Small intestine (tissue), 7 donors: ENCODE results near the gene ZNF324B. TPM values are rescaled to one million over a fixed set of nuclear protein-coding genes. Genes with fewer than 3 reads are reported as not detected.

Source experiments
- DNase-seq, 2 donors: peaks; one replicate each; pipeline versions ENCODE4 v3.0.0 to v3.0.0-alpha.2; 2013
- FAIRE-seq: peaks from 2 replicates; lab custom pipeline; 2012; peaks lifted over from hg19 to GRCh38; lab: Jason Lieb, UNC
- H3K27ac ChIP-seq, 3 donors: one replicate each; pipeline ENCODE4 v1.5.1; 2013; ENCODE audit warnings: low read length in 2 of 3, mild to moderate bottlenecking in 2 of 3, control low read depth in 1 of 3, inconsistent platforms in 1 of 3, low read depth in 1 of 3, moderate library complexity in 1 of 3
- H3K27me3 ChIP-seq, 3 donors: one replicate each; pipeline ENCODE4 v1.6.1; 2013; ENCODE audit warnings: low read length in 3 of 3, inconsistent platforms in 1 of 3; ENCODE audit not compliant: control insufficient read depth in 3 of 3, insufficient read depth in 3 of 3
- H3K36me3 ChIP-seq, 3 donors: one replicate each; pipeline ENCODE4 v1.6.1; 2013; ENCODE audit warnings: low read length in 3 of 3, inconsistent platforms in 1 of 3, low read depth in 1 of 3, mild to moderate bottlenecking in 1 of 3, moderate library complexity in 1 of 3; ENCODE audit not compliant: control insufficient read depth in 3 of 3, insufficient read depth in 2 of 3
- H3K4me1 ChIP-seq, 3 donors: one replicate each; pipeline ENCODE4 v1.6.1; 2013; ENCODE audit warnings: low read length in 2 of 3, inconsistent platforms in 1 of 3, low read depth in 1 of 3, mild to moderate bottlenecking in 1 of 3, moderate library complexity in 1 of 3; ENCODE audit not compliant: control insufficient read depth in 3 of 3, insufficient read depth in 2 of 3
- H3K4me3 ChIP-seq, 3 donors: one replicate each; pipeline ENCODE4 v1.5.1; 2013; ENCODE audit warnings: low read length in 3 of 3, control low read depth in 1 of 3, inconsistent platforms in 1 of 3, low read depth in 1 of 3, mild to moderate bottlenecking in 1 of 3, moderate library complexity in 1 of 3
- H3K9me3 ChIP-seq, 2 donors: one replicate each; pipeline ENCODE4 v1.6.1; 2013; ENCODE audit warnings: low read depth in 1 of 2, low read length in 1 of 2; ENCODE audit not compliant: control insufficient read depth in 2 of 2, insufficient read depth in 1 of 2
- WGBS, 3 donors: extraction: QIAGEN DNeasy Blood & Tissue Kit; methylation state at CpG; one replicate each; pipeline ENCODE4 v1.1.7; 2013; 5-methylcytosine and 5-hydroxymethylcytosine counted together
- polyA plus RNA-seq, 4 donors: library from polyadenylated mRNA; stranded (reverse) in 3 of 4; unstranded in 1 of 4; fragments of 200-250 nt in 3 of 4; fragments of 120-200 nt in 1 of 4; gene quantifications; one replicate each; pipeline versions ENCODE4 v1.2.1 to v1.2.3, GENCODE V29; 2013
- donor health status: healthy with polysubstance abuse.
- donor health status: control.
- donor health status: control.
- donor health status: Bipolar disorder and iron deficiency.
- donor health status: healthy.

Gene ZNF324B
- polyA plus RNA-seq, 4 donors = 1.1 to 4.9 (median 2.1) TPM

GRCh38 chr19:58474291-58474996, 23.0 kb downstream of the ZNF324B start:
- DNase-seq = no peak
- 87 to 90% (median 90%) methylated on average over 12 of the region's 12 CpGs for WGBS, 3 donors
- Histone ChIP-seq H3K4me1 (peaks cover 4 to 8% (median 6%) of the 10 kb centered on the region in 3 donors), H3K4me3 (no peak overlapping the region), H3K9me3 (no peaks in the 10 kb centered on the region), H3K36me3 (peaks cover 0 to 60% (median 0%) of the 10 kb centered on the region in 3 donors), H3K27me3 (no peaks in the 10 kb centered on the region), H3K27ac (peak overlapping the region in 1 of 3 donors; percentile 94)
- FAIRE-seq = no peak

- Histone ChIP-seq H3K27me3 (no peaks in the 10 kb centered on the region), H3K4me3 (peak overlapping the region; percentile 26 to 93 (median 72)), H3K4me1 (peaks cover 4 to 8% (median 6%) of the 10 kb centered on the region in 3 donors), H3K9me3 (no peaks in the 10 kb centered on the region), H3K27ac (peak overlapping the region; percentile 38 to 94 (median 93)), H3K36me3 (peaks cover 0 to 60% (median 0%) of the 10 kb centered on the region in 3 donors)
- no peak for DNase-seq
- 22 to 23% (median 23%) methylated on average over 27 of the region's 27 CpGs for WGBS, 3 donors
- FAIRE-seq = no peak
Measured at GRCh38 chr19:58474997-58475713, 23.7 kb downstream of the ZNF324B start.

GRCh38 chr19:58475714-58476497, 24.5 kb downstream of the ZNF324B start, which contains the start of gene ZNF446:
ZNF446 (plus strand) TSS chr19:58476352; CDS start chr19:58477219, 867 bp downstream.
- WGBS, 3 donors = 0 to 1% (median 0%) methylated on average over 50 to 64 of the region's 64 CpGs
- Histone ChIP-seq H3K27me3 (no peaks in the 10 kb centered on the region), H3K9me3 (no peaks in the 10 kb centered on the region), H3K4me1 (peaks cover 4 to 8% (median 6%) of the 10 kb centered on the region in 3 donors), H3K36me3 (peaks cover 0 to 61% (median 0%) of the 10 kb centered on the region in 3 donors), H3K27ac (peak within 1 kb of the TSS; percentile 61 to 94 (median 93)), H3K4me3 (peak within 1 kb of the TSS; percentile 46 to 93 (median 72))
- peak; percentile 98 to 99 for DNase-seq
- no peak for FAIRE-seq

GRCh38 chr19:58476498-58477015, 25.1 kb downstream of the ZNF324B start:
- Histone ChIP-seq H3K4me1 (peaks cover 4 to 8% (median 6%) of the 10 kb centered on the region in 3 donors), H3K27ac (peak overlapping the region; percentile 61 to 94 (median 93)), H3K9me3 (no peaks in the 10 kb centered on the region), H3K36me3 (peaks cover 0 to 65% (median 0%) of the 10 kb centered on the region in 3 donors), H3K27me3 (no peaks in the 10 kb centered on the region), H3K4me3 (peak overlapping the region; percentile 46 to 93 (median 72))
- FAIRE-seq (no peak), DNase-seq (peak in 1 of 2 donors; percentile 39)
- 3 to 5% (median 5%) methylated on average over 27 of the region's 27 CpGs for WGBS, 3 donors

GRCh38 chr19:58477130-58477529, 25.7 kb downstream of the ZNF324B start:
- Histone ChIP-seq H3K27ac (peak overlapping the region in 1 of 3 donors; percentile 94), H3K27me3 (no peaks in the 10 kb centered on the region), H3K9me3 (no peaks in the 10 kb centered on the region), H3K4me1 (peaks cover 4 to 8% (median 6%) of the 10 kb centered on the region in 3 donors), H3K4me3 (no peak overlapping the region), H3K36me3 (peaks cover 0 to 61% (median 0%) of the 10 kb centered on the region in 3 donors)
- DNase-seq (no peak), FAIRE-seq (no peak)
- WGBS, 3 donors = 87 to 92% (median 91%) methylated on average over 15 of the region's 15 CpGs

GRCh38 chr19:58477871-58478270, 26.4 kb downstream of the ZNF324B start:
- H3K36me3 ChIP-seq = peaks cover 0 to 59% (median 0%) of the 10 kb centered on the region in 3 donors
- WGBS, 3 donors = 89 to 100% (median 96%) methylated on average over 1 of the region's 1 CpG
- no peak overlapping the region for H3K4me3 ChIP-seq
- DNase-seq (no peak), FAIRE-seq (no peak)
- H3K4me1 ChIP-seq = peaks cover 4 to 8% (median 6%) of the 10 kb centered on the region in 3 donors
- H3K27me3 ChIP-seq = no peaks in the 10 kb centered on the region
- H3K27ac ChIP-seq = no peak overlapping the region
- no peaks in the 10 kb centered on the region for H3K9me3 ChIP-seq

GRCh38 chr19:58479303-58479702, 27.9 kb downstream of the ZNF324B start:
- peaks cover 0 to 52% (median 0%) of the 10 kb centered on the region in 3 donors for H3K36me3 ChIP-seq
- 85 to 93% (median 90%) methylated on average over 6 to 7 of the region's 7 CpGs for WGBS, 3 donors
- peaks cover 4 to 8% (median 6%) of the 10 kb centered on the region in 3 donors for H3K4me1 ChIP-seq
- FAIRE-seq (no peak), DNase-seq (no peak)
- H3K9me3 ChIP-seq = no peaks in the 10 kb centered on the region
- no peak overlapping the region for H3K4me3 ChIP-seq
- H3K27me3 ChIP-seq = no peaks in the 10 kb centered on the region
- no peak overlapping the region for H3K27ac ChIP-seq
